Limb (tissue), 2 donors: ENCODE results near the gene RBM20.

Experiments used
- DNase-seq, 2 donors: peaks; one replicate each; pipeline ENCODE4 v3.0.0-alpha.2; 2016; ENCODE audit errors: extremely low spot score in 2 of 2

RBM20 gene

DNA sequence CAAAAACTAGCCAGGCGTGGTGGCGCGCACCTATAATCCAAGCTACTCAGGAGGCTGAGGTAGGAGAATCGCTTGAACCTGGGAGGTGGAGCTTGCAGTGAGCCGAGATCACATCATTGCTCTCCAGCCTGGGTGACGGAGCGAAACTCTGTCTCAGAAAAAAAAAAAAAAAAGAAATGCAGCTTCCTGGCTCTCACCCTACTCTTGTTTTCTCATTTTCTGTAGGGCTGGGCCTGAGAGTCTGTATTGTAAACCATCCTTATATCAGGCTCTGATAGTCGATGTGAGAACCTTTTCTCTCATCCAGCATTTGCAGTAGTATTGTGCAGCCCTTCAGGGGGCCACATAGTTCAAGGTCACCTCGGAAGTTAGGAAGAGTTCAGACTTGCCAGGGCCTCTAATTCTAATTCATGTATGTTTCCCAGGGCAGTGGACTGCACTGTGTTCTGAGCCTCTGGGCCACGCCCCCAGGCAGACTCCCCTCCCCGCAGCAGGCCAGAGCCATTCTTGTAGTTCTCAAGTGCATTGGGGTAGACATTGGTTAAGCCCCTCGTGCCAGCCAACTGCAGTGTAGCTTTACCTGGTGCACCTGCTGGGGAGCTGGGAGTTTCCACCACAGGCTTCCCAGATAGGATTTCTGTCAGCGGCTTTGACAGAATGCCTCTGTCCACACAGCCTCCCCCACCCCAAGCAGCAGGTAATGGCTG, 189.3 kb downstream of the RBM20 start:
- DNase-seq = no peak

DNA sequence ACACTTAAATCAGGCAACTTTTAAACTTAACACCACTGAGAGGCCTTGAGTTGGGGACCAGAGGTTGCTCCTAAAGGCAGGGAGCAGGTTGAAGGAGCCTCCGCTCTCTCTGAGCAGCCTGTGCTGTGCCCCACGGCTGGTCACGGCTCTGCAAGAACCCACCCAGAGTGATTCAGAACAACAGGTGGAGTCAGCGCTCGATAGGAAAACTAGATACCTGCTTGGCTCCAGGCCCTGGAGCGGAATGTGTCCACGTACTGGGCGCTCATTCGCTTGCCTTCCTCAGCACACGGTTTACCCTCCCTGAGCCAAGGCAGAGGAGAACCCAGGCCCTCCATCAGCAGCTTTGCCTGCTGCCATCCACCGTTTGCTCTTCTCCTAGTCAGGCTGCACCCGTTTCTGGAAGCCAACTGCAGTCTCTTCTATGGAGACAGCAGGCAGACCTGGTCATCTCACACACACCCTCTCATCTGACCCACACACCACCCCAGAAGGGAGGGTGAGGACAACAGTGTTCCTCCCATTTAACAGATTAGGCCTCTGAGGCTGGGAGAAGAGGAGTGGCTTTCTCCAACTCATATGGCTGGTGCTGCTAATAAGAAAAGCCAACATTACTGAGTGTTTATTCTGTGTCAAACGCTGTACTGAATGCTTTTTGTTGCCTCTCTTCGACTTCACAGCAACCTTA, 189.9 kb downstream of the RBM20 start:
- DNase-seq = no peak

DNA sequence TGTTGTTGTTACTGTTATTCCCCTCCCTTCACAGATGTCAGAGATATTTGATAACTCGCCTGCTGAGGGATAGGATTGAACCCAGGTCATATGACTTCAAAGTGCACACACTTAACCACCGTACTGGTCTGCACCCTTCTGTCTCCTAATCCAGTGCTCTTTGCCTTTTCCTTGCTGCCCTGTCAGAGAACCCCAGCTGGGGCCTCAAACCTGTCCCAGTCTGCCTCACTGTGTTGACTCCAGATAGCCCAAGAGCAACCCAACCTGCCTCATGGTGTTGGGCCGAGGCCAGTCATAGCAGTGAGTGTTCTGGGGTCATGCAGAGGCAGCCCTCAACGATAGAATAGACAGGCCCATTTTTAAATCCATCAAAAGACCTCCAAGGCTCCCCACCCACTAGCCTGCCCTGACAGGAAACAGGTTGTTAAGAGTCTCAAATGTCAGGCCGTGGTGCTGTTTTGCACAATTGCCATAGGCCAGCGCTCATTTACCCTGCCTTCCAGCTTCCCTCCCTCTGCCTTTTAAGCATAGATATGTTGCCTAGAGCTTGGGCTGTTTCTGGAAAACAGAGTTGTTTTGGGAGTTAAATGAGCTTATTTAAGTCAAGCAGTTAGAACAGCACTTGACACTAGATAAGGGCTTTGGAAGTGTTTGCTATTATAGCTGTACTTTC, 190.6 kb downstream of the RBM20 start:
- DNase-seq = peak in 1 of 2 donors; percentile 71

DNA sequence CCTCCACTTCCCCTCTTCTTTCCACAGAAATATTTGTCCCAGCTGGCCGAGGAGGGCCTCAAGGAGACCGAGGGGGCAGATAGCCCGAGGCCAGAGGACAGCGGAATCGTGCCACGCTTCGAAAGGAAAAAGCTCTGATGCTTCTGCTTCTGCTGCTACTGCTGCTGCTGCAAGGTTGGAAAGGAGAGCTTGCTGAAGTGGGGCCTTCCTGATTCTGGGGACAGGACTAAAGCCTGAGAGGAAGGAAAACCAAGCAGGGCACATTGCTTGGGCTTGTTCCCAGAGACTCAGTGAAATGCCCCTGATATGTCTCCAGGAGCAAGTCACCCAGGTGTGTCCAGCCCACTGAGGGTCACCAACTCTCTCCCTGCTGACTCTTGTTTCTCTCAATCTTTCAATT, 191.7 kb downstream of the RBM20 start:
- no peak for DNase-seq

DNA sequence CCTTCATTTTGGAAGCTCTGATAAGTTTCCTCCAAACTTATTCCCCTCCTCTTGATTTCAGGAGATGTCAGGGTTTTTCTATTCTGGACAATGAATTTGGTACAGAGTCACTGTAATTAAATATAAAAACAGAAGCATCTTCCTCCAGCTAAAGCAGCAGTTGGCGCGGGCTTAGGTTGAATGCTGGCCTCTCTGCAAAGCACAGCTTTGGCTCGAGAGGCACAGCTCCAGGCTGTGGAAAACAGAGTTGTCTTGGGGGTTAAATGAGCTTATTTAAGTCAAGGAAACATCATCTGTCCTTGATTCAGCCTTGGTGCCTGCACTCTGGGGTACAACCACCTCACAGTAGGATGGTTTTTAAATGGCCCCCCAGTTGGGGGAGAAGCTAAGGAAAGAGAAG, 192.6 kb downstream of the RBM20 start:
- DNase-seq = no peak

DNA sequence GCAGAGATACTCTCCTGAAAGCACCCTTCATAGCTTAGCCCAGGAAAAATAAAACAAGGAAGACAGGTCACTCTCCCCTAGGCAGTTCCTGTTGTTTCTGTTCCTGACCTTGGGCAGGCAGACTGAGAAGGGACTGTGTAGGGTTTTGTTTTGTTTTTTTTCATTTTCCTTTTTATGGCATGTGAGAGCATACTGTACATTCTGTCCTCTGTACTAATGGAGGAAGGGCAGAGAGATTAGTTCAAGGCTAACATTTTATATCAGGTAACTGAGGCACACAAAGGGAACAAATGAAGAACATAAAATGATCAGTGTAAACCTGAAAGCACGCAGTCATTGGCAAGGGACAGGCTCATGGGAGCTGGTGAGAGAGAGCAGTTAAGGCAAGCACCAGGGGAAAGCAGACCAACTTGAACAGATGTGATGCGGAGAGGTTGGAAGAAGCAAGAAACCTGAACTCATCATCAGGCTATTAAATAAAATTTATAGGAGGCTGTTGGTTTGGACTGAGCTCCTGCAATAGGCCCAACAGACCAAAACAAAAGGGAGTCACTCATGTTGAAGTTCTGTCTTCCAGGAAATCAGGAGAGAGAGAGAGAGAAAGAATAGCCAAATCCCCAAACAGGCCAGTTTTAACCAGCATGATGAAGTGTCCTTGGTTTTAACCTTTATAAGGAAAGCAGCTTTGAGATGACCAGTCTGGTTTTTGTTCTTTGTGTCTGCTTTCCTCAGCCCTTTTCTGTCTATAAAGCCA, 193.5 kb downstream of the RBM20 start:
- DNase-seq = no peak

DNA sequence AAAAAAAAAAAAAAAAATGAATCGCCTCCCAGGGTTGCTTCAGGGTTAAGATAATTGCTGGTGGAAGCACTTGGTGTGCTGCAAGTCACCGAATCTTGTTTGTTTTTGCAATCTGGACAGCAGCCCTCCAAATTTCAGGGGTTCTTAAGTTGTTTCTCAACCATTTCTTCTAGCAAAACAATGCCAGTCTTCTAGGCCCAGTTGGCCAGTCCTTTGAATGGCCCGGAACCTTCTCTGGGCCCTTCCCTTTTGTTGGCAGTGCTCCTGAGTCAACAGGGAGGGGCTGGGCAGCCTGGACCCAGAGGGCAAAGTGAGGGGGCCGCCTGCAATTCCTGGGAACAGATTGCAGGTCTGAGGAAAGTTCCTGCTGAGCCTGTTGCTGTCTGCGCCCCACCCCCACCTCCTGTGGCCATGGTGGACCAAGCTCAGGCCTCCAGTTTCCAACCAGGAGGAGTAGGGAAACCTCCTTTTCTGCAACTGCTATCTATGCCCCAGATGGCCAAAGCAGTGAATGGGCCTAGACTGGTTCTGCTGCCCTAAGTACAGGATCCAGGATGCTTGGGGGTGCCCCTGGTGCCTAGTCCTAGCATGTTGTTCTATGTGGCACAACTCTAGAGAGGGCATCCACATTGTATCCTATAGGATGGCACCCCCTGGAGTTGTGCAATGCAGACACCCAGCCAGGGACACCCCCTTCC, 196.2 kb downstream of the RBM20 start:
- no peak for DNase-seq

DNA sequence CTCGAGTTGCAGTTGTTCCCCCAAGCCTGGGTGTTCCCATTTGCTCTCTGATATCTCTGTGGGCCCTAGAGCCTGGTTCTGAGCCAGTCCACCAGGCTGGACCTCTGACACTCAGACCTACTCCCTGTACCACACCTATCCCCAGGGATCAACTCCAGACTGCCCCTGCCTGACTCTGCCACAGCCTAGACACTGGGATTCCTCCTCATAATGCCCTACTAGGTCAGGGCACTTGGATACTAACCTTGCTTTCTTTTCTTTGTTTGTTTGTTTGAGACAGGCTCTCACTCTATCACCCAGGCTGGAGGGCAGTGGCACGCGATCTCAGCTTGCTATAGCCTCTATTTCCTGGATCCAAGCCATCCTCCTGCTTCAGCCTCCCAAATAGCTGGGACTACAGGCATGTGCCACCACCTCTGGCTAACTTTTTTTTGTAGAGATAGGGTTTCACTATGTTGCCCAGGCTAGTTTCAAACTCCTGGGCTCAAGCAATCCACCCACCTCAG, 196.8 kb downstream of the RBM20 start:
- DNase-seq = no peak

DNA sequence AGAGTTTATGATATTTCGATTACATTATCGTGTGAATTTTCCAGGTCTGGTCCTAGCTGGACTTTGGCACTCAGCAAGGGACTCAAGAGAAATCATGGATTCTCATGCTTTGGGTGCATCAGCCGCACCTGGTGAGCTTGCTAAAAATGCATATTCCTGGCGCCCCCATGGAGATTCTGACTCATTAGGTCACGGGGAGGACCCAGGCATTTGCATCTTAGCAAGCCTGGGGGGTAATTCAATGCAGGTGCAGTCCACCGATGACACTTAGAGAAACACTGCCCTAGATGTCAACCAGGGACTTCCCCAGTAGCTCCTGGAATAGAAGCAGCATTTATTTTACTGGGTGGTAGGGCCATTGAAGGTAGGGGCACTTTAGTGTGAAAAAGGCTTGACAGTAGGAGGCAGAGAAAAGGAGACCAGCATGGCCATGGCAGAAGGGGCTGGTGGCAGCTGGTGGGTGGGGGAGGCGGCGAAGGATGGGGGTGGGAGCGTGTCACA, 197.7 kb downstream of the RBM20 start:
- no peak for DNase-seq

DNA sequence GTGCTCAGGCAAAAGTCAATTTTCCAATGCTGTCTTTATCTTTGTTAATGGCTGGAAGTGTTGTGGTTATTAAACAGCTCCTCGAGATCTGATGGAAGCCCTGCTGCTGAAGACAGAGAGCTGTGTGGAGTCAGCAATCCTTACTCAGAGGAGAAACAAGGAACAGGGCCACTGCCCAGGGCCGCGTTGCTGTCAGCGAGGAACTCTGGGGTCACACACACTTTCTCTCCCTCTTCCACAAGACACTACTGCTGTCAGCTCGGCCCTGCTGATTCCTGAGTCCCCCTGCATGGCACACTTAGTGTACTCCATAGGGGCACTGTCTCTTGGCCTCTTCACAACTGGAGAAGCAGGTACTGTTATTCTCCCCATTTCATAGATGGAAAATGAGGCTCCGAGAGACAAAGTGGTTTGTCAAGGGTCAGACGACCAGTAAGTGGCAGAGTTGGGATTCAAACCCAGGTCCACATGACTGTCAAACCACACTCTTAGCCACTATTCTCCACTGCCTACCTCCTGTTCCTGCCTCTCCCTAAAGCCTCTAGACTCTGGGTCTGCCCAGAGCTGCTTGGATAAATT, 198.3 kb downstream of the RBM20 start:
- no peak for DNase-seq

DNA sequence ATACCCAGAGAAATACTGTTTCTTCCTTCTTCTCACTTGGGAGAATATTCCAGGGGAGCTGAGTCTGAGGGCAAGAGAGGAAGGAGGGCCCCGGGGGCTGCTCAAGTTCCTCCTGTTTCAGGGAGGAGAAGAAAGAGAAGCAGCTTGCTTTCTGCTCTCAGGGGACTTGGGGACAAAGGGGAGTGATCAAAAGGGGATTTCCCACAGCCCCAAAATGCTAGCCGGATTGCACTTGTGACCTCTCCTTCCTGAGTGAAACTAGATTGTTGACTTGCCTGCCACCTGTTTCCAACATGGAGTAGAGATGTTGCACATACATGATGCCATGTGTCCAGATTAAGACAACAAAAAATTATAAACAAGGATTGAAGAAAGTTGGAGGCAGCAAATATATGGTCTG, 198.9 kb downstream of the RBM20 start:
- DNase-seq = no peak

DNA sequence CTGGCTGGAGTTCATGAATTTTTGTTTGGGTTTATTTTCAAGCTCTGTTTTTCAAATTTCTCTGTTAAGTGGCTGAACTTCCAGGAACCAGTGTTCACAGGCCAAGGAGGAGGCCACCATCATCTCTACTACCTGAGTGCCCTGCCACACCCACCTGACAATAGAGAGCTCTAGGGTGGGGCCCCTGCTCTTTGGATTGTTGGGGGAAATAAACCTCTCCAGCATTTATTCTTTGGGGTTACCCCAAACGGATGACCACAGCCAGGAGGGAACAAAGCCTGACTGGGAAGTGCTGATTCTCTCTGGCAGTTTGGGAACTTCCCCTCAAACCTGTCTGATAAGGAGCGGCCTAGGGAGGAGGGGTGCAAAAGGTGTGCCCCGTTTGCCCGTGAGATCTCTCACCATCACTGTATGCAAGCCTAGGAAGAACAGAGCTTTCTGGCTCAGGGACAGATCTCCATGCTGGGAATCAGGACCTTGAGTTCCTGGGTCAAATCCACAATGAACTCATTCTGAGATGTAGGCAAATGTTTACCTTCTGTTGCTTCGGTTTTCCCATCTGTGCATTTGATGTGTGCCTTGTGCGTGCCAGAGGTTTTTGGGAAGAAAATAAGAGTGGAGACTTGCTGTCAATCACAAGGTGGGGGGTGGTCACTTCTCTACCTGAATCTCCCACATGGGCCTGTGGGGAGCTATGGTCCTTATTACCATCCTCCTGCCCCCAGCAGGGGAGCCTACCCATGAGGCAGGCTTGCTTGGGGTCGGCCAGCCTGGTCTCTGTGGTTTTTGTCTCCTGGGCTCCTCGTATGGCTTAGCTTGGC, 199.9 kb downstream of the RBM20 start:
- DNase-seq = no peak

DNA sequence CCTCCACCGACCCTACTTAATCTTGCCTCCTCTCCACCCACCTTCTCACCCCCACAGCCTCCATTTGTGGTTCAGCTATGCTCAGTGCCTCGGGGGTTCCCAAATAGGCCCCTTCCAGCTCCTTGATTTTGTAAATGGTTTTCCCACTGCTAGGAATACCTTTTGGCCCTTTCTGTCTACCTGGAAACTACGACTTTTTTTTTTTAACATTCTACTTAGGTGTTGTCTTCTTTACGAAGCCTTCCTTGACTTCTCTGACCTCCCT, 200.4 kb downstream of the RBM20 start:
- no peak for DNase-seq

DNA sequence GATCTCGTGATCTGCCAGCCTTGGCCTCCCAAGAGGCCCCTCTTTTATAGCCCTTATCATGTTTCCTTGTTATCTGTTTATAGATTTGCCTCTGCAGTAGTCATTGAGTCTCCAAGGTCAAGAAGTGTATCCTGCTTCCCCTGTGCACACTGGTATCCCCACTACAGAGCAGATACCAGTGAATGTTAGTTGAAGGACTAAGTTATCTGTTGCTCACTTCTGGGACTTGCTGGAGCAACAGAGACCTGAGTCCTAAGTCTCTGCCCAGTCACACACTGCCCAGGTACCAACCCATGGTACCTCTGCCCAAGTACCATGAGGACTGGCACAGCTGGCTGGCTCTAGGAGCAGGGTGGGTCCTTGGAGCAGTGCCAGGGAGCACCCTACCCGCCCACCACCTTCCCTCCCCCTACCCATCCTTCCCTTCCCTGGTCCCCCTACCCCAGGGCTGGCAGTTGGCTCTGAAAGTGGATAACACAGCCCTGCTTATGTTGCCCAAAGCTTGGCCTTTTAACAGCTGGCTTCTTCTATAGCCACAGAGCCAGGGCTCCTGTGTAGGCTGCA, 201.1 kb downstream of the RBM20 start:
- no peak for DNase-seq

DNA sequence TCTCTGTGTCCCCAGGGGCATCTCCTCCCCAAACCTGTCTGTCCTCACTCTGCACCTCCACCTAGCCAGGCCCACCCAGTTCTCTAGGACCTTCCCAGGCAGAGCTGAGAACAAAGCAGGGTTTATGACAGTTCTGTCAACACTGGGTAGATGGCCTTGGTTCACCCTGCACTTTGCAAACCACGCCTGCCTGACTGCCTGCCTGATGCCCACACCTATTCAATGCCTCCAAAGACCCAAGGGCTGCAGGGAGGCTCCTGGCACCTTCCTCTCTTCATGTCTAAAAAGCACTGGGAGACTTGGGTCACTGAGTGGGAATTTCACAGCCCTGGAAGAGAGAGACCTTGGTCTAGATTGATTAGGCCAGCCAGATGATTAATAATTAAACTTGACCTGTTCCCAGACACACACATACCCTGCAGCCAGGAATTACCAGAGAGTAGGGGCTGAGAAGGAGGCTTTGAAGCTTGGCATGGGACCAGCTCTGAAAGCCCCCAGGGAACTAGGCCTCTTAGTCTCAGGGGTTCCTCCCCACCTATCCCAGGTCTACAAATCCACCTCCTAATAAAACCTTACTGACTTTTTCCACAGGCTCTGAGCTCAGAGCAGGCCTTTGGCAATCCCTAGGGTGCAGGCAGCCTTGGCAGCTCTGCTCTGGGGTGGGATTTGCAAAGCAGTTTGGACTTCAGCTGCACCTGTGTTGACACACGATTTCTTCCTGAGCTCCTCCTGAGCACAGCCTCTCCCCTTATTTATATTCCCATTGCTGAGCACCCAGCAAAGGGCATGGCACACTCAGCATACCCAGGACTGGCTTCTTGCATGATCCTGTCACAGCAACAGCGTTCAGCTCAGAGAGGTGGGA, 201.9 kb downstream of the RBM20 start:
- DNase-seq = no peak

DNA sequence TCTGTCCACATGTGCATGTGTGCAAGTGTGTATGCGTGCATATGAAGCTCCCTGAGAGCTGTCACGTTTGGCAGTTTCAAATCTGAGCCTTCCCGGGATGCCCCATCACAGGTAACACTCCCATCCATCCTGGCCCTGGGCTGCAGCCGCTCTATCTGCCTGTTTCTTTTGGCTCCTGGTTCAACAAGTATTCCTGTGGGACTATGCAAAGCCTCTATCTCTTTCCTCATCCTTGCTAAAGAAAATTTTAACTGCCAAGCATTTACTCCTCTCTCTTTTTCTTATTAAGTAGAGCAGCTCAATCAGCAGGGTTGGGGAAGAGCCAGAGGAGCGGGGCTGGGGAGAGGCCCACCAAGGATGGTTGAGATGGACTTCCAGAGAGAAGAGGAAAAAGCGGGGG, 203.2 kb downstream of the RBM20 start:
- no peak for DNase-seq

DNA sequence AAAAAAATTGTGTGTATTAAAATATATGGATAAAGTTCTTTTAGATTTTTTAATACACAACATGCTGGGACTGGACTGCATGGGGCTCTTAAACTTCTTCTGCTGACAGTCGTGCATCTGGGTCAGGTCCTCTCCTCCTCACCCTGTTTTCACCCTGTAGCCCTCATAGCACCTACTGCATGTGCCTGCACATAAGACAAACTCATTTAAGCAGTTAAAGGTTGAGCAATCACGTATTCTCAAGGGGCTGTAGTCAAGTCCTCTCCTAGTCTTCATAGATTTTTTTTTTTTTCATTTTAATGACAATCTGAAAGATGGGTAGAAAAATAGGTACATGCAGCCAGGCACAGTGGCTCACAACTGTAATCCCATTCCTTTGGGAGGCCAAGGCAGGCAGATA, 204.0 kb downstream of the RBM20 start:
- DNase-seq = no peak

DNA sequence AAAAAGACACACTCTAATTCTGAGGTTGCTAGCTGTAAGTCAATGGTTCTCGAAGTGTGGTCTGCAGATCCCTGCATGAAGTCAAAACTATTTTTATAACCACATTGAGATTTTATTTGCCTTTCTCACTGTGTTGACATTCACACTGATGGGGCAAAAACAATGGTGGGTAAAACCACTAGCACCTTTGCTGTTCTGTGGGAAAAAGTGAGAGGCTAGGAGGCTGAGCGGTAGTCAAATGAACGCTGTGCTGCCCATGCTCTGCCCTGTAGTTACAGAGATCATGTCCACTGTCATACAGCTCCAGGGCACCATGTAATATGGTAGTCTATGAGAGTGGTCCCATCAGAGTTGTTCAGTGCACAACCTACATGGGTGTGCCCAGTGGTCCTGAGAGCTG, 206.0 kb downstream of the RBM20 start:
- DNase-seq = no peak
